Measurements from ENCODE around the gene TCEA2. TPM values are rescaled to one million over a fixed set of nuclear protein-coding genes. Genes with fewer than 3 reads are reported as not detected.

Gene TCEA2
- total RNA-seq, 3 donors from 2014 or later, result 23.9 to 39.4 (median 26.6) TPM

DNA sequence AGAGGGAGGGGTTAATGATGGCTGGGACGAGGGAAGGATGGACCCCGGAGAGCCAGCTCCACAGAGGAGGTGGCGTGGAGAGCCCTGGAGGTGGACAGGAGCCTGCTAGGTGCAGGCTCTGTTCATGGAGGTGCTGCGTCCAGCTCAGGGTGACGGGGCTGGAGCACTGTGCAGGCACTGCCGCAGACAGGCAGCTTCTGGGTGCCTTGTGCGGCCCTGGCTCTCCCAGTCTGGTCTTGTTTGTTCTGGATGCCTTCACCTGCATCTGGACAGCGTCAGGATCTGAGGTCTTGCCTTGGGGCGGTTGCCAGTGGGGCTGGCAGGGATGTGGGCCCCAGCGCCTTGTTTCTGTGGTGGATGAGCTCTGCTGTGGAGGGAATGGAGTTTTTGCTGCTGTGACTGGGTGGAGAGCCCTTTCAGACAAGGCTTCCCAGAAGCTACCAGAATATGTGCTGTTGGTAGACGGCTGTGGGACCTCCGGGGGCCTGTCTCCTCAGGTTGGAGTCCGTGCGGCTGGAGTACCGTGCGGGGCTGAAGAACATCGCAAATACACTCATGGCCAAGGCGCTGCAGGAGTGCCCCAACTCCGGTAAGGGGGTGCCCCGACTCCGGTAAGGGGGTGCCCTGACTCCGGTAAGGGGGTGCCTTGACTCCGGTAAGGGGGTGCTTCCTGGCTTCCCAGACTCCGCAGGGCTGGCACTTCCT, 34.9 kb upstream of the TCEA2 start:
- DNase-seq (ENCODE audit: low spot score in 2 of 2), result no peak
- H3K9me3 ChIP-seq, result no peaks in the 10 kb centered on the region
- no peak overlapping the region for H3K27ac ChIP-seq
- peaks cover 19% of the 10 kb centered on the region for H3K36me3 ChIP-seq
- H3K4me1 ChIP-seq, result no peaks in the 10 kb centered on the region
- no peak overlapping the region for H3K4me3 ChIP-seq
- intact Hi-C loops (cut with DNase I; ENCODE audit: low total_unique reads), result no loop called here
- no peaks in the 10 kb centered on the region for H3K27me3 ChIP-seq
- TF ChIP-seq POLR2AphosphoS5 (IDR thresholded peaks at IDR 0.05) (no peak), POLR2A (IDR thresholded peaks at IDR 0.05) (no peak)
- TF ChIP-seq, protein P1, sequence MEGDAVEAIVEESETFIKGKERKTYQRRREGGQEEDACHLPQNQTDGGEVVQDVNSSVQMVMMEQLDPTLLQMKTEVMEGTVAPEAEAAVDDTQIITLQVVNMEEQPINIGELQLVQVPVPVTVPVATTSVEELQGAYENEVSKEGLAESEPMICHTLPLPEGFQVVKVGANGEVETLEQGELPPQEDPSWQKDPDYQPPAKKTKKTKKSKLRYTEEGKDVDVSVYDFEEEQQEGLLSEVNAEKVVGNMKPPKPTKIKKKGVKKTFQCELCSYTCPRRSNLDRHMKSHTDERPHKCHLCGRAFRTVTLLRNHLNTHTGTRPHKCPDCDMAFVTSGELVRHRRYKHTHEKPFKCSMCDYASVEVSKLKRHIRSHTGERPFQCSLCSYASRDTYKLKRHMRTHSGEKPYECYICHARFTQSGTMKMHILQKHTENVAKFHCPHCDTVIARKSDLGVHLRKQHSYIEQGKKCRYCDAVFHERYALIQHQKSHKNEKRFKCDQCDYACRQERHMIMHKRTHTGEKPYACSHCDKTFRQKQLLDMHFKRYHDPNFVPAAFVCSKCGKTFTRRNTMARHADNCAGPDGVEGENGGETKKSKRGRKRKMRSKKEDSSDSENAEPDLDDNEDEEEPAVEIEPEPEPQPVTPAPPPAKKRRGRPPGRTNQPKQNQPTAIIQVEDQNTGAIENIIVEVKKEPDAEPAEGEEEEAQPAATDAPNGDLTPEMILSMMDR (IDR thresholded peaks at IDR 0.05), result no peak

DNA sequence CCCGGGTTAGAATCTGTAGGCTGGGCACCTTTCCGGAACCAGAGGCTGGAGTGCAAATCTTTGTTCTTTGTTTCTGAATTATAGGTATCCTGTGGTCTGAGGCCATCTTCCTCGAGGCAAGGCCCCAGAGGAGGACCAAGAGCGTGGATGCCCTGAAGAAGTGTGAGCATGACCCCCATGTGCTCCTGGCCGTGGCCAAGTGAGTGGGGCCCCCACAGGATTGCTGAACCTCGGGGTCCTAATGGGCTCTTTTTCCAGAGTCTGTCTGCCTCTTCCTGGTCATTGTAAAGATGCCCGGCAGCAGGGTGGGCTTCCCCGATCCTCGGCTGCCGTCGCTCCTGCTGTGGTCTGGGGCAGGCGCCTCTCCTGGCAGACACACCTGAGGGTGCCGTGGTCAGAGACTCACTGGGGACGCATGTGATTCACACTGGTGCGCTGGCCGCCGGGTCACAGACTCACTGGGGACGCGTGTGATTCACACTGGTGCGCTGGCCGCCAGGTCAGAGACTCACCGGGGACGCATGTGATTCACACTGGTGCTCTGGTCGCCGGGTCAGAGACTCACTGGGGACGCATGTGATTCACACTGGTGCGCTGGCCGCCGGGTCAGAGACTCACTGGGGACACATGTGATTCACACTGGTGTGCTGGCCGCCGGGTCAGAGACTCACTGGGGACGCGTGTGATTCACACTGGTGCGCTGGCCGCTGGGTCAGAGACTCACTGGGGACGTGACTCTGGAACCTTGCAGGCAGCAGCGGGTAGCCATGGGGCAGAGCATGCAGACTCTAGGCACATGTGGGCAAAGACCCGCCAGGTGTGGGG, 33.5 kb upstream of the TCEA2 start:
- H3K27ac ChIP-seq, result no peak overlapping the region
- intact Hi-C loops (cut with DNase I; ENCODE audit: low total_unique reads), result no loop called here
- no peaks in the 10 kb centered on the region for H3K27me3 ChIP-seq
- TF ChIP-seq, protein P1 (IDR thresholded peaks at IDR 0.05), result no peak
- no peak for TF ChIP-seq POLR2AphosphoS5 (IDR thresholded peaks at IDR 0.05)
- TF ChIP-seq POLR2A (IDR thresholded peaks at IDR 0.05), result no peak
- H3K9me3 ChIP-seq, result no peaks in the 10 kb centered on the region
- no peaks in the 10 kb centered on the region for H3K4me1 ChIP-seq
- H3K4me3 ChIP-seq, result no peak overlapping the region
- peaks cover 16% of the 10 kb centered on the region for H3K36me3 ChIP-seq
- DNase-seq (ENCODE audit: low spot score in 2 of 2), result no peak

DNA sequence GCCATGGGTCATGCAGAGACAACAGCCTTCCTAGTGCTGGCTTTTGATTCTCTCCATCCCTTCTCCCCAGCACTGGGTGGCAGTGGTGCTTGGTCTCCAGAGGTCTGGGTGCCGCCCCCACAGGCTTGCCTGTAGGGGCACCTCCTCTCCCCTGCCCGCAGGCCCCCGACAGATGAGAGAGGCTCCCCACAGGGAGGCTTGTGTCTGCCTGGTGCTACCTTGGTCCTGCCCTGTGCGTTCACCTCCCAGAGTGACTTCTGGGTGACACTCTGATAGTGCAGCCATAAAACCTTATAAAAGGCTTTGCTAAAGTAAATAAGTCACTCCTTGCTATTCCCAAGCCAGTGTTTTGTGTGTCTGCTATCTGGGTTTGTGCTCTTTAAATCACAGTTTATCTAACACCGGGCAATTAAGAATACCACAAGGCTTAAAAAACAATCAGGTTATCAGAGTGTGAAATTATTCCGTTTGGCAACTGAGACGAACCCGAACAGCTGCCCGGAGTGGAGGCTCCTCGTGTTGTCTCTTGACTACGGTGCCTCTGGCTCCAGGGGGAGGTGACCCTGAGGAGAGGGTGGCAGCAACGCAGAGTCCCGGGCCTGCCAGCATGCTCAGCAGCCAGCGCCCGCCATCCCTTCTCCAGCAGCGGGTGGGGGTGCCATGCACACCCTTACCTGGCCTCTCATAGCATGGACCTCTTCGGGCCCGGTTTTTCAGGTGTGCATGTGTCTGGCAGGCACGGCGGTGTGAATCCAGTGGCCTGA, 32.4 kb upstream of the TCEA2 start:
- DNase-seq (ENCODE audit: low spot score in 2 of 2), result no peak
- intact Hi-C loops (cut with DNase I; ENCODE audit: low total_unique reads), result no loop called here
- no peak for TF ChIP-seq POLR2A (IDR thresholded peaks at IDR 0.05)
- TF ChIP-seq, protein P1 (IDR thresholded peaks at IDR 0.05), result no peak
- TF ChIP-seq POLR2AphosphoS5 (IDR thresholded peaks at IDR 0.05), result no peak
- H3K36me3 ChIP-seq, result peaks cover 14% of the 10 kb centered on the region
- no peaks in the 10 kb centered on the region for H3K9me3 ChIP-seq
- no peaks in the 10 kb centered on the region for H3K4me1 ChIP-seq
- H3K4me3 ChIP-seq, result no peak overlapping the region
- H3K27me3 ChIP-seq, result no peaks in the 10 kb centered on the region
- no peak overlapping the region for H3K27ac ChIP-seq

DNA sequence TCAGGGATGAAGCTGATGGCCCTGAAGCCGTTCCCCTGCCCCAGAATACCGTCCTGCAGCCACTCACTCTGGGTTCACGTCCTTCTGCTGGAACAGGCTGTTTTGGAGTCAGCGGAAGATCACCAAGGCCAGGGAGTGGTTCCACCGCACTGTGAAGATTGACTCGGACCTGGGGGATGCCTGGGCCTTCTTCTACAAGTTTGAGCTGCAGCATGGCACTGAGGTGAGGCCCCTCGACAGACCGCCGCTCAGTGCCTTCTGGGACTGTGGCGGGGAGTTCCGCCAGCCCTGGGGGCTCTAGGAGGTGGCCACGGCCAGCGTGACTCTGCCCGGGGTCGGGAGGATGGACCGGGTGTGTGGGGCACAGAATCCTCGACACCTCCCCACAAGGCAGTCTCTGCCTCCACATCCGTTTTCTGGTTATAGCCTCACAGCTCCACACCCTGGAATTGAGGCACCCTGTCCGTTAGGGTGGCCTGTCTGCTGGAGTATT, 31.1 kb upstream of the TCEA2 start:
- H3K9me3 ChIP-seq, result no peaks in the 10 kb centered on the region
- no peaks in the 10 kb centered on the region for H3K27me3 ChIP-seq
- intact Hi-C loops (cut with DNase I; ENCODE audit: low total_unique reads), result no loop called here
- DNase-seq (ENCODE audit: low spot score in 2 of 2), result no peak
- TF ChIP-seq POLR2A (IDR thresholded peaks at IDR 0.05) (no peak), POLR2AphosphoS5 (IDR thresholded peaks at IDR 0.05) (no peak)
- TF ChIP-seq, protein P1 (IDR thresholded peaks at IDR 0.05), result no peak
- H3K36me3 ChIP-seq, result peaks cover 13% of the 10 kb centered on the region
- H3K4me3 ChIP-seq, result no peak overlapping the region
- no peaks in the 10 kb centered on the region for H3K4me1 ChIP-seq
- H3K27ac ChIP-seq, result no peak overlapping the region
